Measurements from ENCODE around the gene SEMA4G.

SEMA4G gene

GRCh38 chr10:101012525-101013364 lies 43.4 kb downstream of the SEMA4G start (continued):
- TF ChIP-seq ZNF391 (tag by site-specific recombination; IDR thresholded peaks at IDR 0.05; ENCODE audit: borderline replicate concordance, low read depth) = no peak
- TF ChIP-seq ZSCAN4 (tag by site-specific recombination; IDR thresholded peaks at IDR 0.05) = no peak
- TF ChIP-seq SETDB1 (IDR thresholded peaks at IDR 0.05; ENCODE audit: insufficient read length, low read length) = no peak
- TF ChIP-seq MEIS1 (CRISPR knock-in tag; IDR thresholded peaks at IDR 0.05; ENCODE audit: borderline replicate concordance) = no peak
- no peak for TF ChIP-seq ZNF148 (tag by site-specific recombination; IDR thresholded peaks at IDR 0.05; ENCODE audit: borderline replicate concordance)
- no peak for TF ChIP-seq ZNF777 (tag by site-specific recombination; IDR thresholded peaks at IDR 0.05; ENCODE audit: borderline replicate concordance)
- no peak for TF ChIP-seq GLI2 (tag by site-specific recombination; IDR thresholded peaks at IDR 0.05; ENCODE audit: borderline replicate concordance, low read depth)
- peak; percentile 35; the same call in 1 of the 2 replicates for TF ChIP-seq ZNF2 (tag by site-specific recombination; IDR thresholded peaks at IDR 0.05)
- TF ChIP-seq ZNF132 (tag by site-specific recombination; IDR thresholded peaks at IDR 0.05; ENCODE audit: borderline replicate concordance) = no peak
- TF ChIP-seq PRDM4 (tag by site-specific recombination; IDR thresholded peaks at IDR 0.05) = no peak
- TF ChIP-seq ZNF362 (tag by site-specific recombination; IDR thresholded peaks at IDR 0.05) = no peak
- TF ChIP-seq ZSCAN16 (tag by site-specific recombination; IDR thresholded peaks at IDR 0.05) = no peak
- TF ChIP-seq TSHZ1 (tag by site-specific recombination; IDR thresholded peaks at IDR 0.05; ENCODE audit: borderline replicate concordance) = no peak
- no peak for TF ChIP-seq ZNF223 (tag by site-specific recombination; IDR thresholded peaks at IDR 0.05)
- no peak for TF ChIP-seq ZBTB20 (tag by site-specific recombination; IDR thresholded peaks at IDR 0.05)
- no peak for TF ChIP-seq ZNF266 (tag by site-specific recombination; IDR thresholded peaks at IDR 0.05; ENCODE audit: low read depth)
- TF ChIP-seq ZNF202 (tag by site-specific recombination; IDR thresholded peaks at IDR 0.05; ENCODE audit: borderline replicate concordance) = no peak
- TF ChIP-seq WT1 (tag by site-specific recombination; IDR thresholded peaks at IDR 0.05) = no peak
- no peak for TF ChIP-seq ZNF423 (tag by site-specific recombination; IDR thresholded peaks at IDR 0.05)
- TF ChIP-seq ZNF513 (tag by site-specific recombination; IDR thresholded peaks at IDR 0.05) = no peak
- no peak for TF ChIP-seq ZNF658 (tag by site-specific recombination; IDR thresholded peaks at IDR 0.05)
- no peak for TF ChIP-seq GLI4 (tag by site-specific recombination; IDR thresholded peaks at IDR 0.05)

Measured in HEK293 (cell line).